ENCODE data around the gene MEP1B.

MEP1B gene

DNA sequence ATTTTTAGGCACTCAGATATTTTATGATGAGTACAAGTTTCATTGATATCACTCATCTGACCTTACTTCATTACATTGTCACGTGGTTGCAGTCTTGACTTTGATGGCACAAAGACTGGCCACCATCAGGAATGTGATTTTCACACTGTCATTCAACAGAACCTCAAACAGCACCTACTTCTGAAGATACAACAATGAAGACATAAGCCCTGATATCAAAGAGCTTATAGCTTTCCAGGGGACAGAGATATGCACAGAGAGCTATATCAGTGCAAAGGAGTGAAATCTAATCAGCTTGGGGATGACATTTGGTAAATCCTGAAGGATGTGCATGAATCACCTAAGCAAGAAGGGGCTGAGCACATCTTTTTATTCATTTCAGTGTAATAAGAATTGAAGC lies 72.3 kb downstream of the MEP1B start:
- POLR2A ChIA-PET, result no interaction called here
- DNase-seq (ENCODE audit: extremely low spot score), result no peak

DNA sequence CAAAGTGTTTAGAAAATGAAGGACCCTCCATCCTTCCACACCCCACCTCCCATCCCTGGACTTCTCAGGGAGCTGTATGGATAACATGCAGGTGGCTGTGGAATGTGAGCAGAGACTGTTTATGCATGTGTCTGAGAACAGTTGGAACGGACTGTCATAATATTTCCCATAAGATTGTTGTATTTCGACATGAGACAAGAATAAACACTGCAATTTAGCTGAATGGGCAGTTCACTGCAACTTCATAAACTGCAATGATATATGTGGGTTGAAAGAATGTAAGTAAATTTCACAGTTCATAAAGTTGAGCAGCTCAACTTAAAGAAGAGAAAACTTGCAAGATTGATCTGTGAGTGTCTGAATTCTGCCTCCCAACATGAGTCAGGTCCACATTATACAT lies 74.6 kb downstream of the MEP1B start:
- no peak for DNase-seq (ENCODE audit: extremely low spot score)
- ChIA-PET POLR2A (no interaction called here), CTCF (interaction anchor here (0.6 kb wide), 1 partner anchor 288 kb away, joined by 3 read pairs; no protein-coding TSS in a partner anchor)
- TF ChIP-seq ZNF384 (IDR thresholded peaks at IDR 0.05) (no peak), ARNT (IDR thresholded peaks at IDR 0.05) (no peak), NFRKB (IDR thresholded peaks at IDR 0.05) (no peak), HDGF (IDR thresholded peaks at IDR 0.05; ENCODE audit: borderline replicate concordance) (no peak), CTBP1 (IDR thresholded peaks at IDR 0.05; ENCODE audit: borderline replicate concordance) (no peak), FOXK2 (IDR thresholded peaks at IDR 0.05) (no peak), L3MBTL2 (conservative IDR thresholded peaks at IDR 0.05) (no peak), SP1 (IDR thresholded peaks at IDR 0.05) (no peak), BHLHE40 (IDR thresholded peaks at IDR 0.05; ENCODE audit: borderline replicate concordance) (no peak), TARDBP (IDR thresholded peaks at IDR 0.05) (no peak), FOXA1 (IDR thresholded peaks at IDR 0.05) (no peak), ELF4 (IDR thresholded peaks at IDR 0.05) (no peak), LEF1 (IDR thresholded peaks at IDR 0.05; ENCODE audit: borderline replicate concordance) (no peak)
- TF ChIP-seq, protein P1, sequence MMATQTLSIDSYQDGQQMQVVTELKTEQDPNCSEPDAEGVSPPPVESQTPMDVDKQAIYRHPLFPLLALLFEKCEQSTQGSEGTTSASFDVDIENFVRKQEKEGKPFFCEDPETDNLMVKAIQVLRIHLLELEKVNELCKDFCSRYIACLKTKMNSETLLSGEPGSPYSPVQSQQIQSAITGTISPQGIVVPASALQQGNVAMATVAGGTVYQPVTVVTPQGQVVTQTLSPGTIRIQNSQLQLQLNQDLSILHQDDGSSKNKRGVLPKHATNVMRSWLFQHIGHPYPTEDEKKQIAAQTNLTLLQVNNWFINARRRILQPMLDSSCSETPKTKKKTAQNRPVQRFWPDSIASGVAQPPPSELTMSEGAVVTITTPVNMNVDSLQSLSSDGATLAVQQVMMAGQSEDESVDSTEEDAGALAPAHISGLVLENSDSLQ (IDR thresholded peaks at IDR 0.05), result no peak; the same call in 1 of the 2 replicates

More for the DNA sequence above, 72.3 kb downstream of the MEP1B start:
- TF ChIP-seq ELF4 (IDR thresholded peaks at IDR 0.05) (no peak), ARNT (IDR thresholded peaks at IDR 0.05) (no peak), FOXM1 (IDR thresholded peaks at IDR 0.05; ENCODE audit: borderline replicate concordance) (no peak), ZNF384 (IDR thresholded peaks at IDR 0.05) (no peak), NFRKB (IDR thresholded peaks at IDR 0.05) (no peak), BHLHE40 (IDR thresholded peaks at IDR 0.05; ENCODE audit: borderline replicate concordance) (no peak), LEF1 (IDR thresholded peaks at IDR 0.05; ENCODE audit: borderline replicate concordance) (no peak), FOXA1 (IDR thresholded peaks at IDR 0.05) (no peak), TARDBP (IDR thresholded peaks at IDR 0.05) (no peak), SP1 (IDR thresholded peaks at IDR 0.05) (no peak), SUZ12 (IDR thresholded peaks at IDR 0.05) (no peak), HDGF (IDR thresholded peaks at IDR 0.05; ENCODE audit: borderline replicate concordance) (no peak), FOXK2 (IDR thresholded peaks at IDR 0.05) (no peak), CTBP1 (IDR thresholded peaks at IDR 0.05; ENCODE audit: borderline replicate concordance) (no peak), L3MBTL2 (conservative IDR thresholded peaks at IDR 0.05) (no peak)
- TF ChIP-seq, protein P1 (IDR thresholded peaks at IDR 0.05), result no peak
- CTCF ChIA-PET, result interaction anchor here (2.7 kb wide), 1 partner anchor 10 kb away, joined by 11 read pairs; no protein-coding TSS in a partner anchor

DNA sequence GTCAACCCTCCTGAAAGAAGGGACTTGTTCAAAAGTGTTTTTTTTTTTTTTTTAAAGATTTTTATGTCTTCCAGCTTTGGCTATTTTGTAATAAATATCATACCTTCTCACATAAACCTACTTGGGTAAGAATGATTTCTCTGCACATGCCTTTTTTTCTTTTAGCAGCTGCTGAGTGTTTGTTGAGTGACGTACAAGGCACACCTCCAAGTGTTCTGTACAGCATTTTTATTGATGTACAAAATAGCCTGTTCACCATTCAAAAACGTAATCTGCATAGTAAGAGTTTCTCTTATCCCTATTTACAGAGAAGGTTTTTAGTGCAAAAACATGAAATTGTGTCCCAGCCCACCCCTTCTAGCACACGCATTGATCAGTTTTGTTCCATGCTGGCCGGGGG lies 77.6 kb downstream of the MEP1B start:
- TF ChIP-seq FOXA1 (IDR thresholded peaks at IDR 0.05) (no peak), CTBP1 (IDR thresholded peaks at IDR 0.05; ENCODE audit: borderline replicate concordance) (no peak), ARNT (IDR thresholded peaks at IDR 0.05) (no peak), ELF4 (IDR thresholded peaks at IDR 0.05) (no peak), FOXK2 (IDR thresholded peaks at IDR 0.05) (no peak)
- TF ChIP-seq, protein P1 (IDR thresholded peaks at IDR 0.05), result no peak
- POLR2A ChIA-PET, result no interaction called here
- CTCF ChIA-PET, result interaction anchor here (1.2 to 2.2 kb wide), 4 partner anchors 9 to 110 kb away, joined by 3 to 5 read pairs (median 3); no protein-coding TSS in a partner anchor

More for the DNA sequence above, 77.6 kb downstream of the MEP1B start:
- DNase-seq (ENCODE audit: extremely low spot score), result no peak
